PC-3 (cell line): ENCODE measurements around the gene MCUB. TPM values are rescaled to one million over a fixed set of nuclear protein-coding genes. Genes with fewer than 3 reads are reported as not detected.

Experiments used
- ATAC-seq: fragments of 200-7000 bp; cut with Tn5 transposase; 2 replicates; pipeline ENCODE4 v1.9.1; 2020; ENCODE audit warnings: mild to moderate bottlenecking, moderate library complexity
- BruUV-seq: library from RNA; stranded (reverse); fragments of 400-500 nt; replicated peaks from 2 replicates; lab custom pipeline; 2021; lab: Mats Ljungman, UMichigan
- CTCF ChIA-PET: fragments of 300-600 bp; sonication (Branson Sonifier 250); formaldehyde crosslinking; loops from one replicate; lab custom pipeline; 2022; ENCODE audit warnings: antibody characterized with exemption; lab: Charles Lee
- POLR2A ChIA-PET: fragments of 300-600 bp; sonication (Branson Sonifier 250); formaldehyde crosslinking; loops from one replicate; lab custom pipeline; 2022; ENCODE audit warnings: antibody characterized with exemption; ENCODE audit not compliant: unreplicated experiment; lab: Charles Lee
- DNase-seq: peaks from one replicate; pipeline ENCODE4 v3.0.0-alpha.2; 2015
- H2AFZ ChIP-seq: fragments of 300-600 bp; sonication (generic); 2 replicates; pipeline ENCODE4 v1.6.0; 2016; ENCODE audit warnings: antibody characterized with exemption, low read length
- H3F3A ChIP-seq: fragments of 300-600 bp; sonication (generic); one replicate; pipeline ENCODE4 v1.6.0; 2017; ENCODE audit warnings: antibody characterized with exemption, low read length, control low read depth, mild to moderate bottlenecking; ENCODE audit not compliant: unreplicated experiment
- H3K27ac ChIP-seq: fragments of 300-600 bp; sonication (generic); 2 replicates; pipeline ENCODE4 v1.5.1; 2016; ENCODE audit warnings: mild to moderate bottlenecking, low read length
- H3K27me3 ChIP-seq: fragments of 300-600 bp; sonication (generic); 2 replicates; pipeline ENCODE4 v1.6.1; 2016; ENCODE audit warnings: low read length, mixed read lengths
- H3K36me3 ChIP-seq: fragments of 300-600 bp; sonication (generic); 2 replicates; pipeline ENCODE4 v1.6.1; 2016; ENCODE audit warnings: low read depth, mixed run types, low read length, mixed read lengths
- H3K4me1 ChIP-seq: fragments of 300-600 bp; sonication (generic); 2 replicates; pipeline ENCODE4 v1.5.1; 2016; ENCODE audit warnings: low read length; ENCODE audit not compliant: insufficient read depth
- H3K4me2 ChIP-seq: fragments of 300-600 bp; sonication (generic); 2 replicates; pipeline ENCODE4 v1.6.0; 2016; ENCODE audit warnings: low read length
- H3K4me3 ChIP-seq: fragments of 300-600 bp; sonication (generic); 2 replicates; pipeline ENCODE4 v1.5.1; 2016; ENCODE audit warnings: mild to moderate bottlenecking, low read length, mixed read lengths
- H3K79me2 ChIP-seq: fragments of 300-600 bp; sonication (generic); 2 replicates; pipeline ENCODE4 v1.6.1; 2017; ENCODE audit warnings: low read length, mixed read lengths
- H3K9ac ChIP-seq: fragments of 300-600 bp; sonication (generic); 2 replicates; pipeline ENCODE4 v1.6.0; 2016; ENCODE audit warnings: mild to moderate bottlenecking, low read length
- H3K9me2 ChIP-seq: fragments of 300-600 bp; sonication (generic); replicated peaks from 2 replicates; pipeline ENCODE4 v1.6.1; 2016; ENCODE audit warnings: mixed run types, low read length, mixed read lengths
- H3K9me3 ChIP-seq: fragments of 300-600 bp; sonication (generic); 2 replicates; pipeline ENCODE4 v1.6.1; 2016; ENCODE audit warnings: low read length, mixed read lengths
- H4K20me1 ChIP-seq: fragments of 300-600 bp; sonication (generic); 2 replicates; pipeline ENCODE4 v1.6.1; 2016; ENCODE audit warnings: low read length, mixed read lengths
- EZH2 ChIP-seq: fragments of 300-600 bp; sonication (generic); IDR thresholded peaks from one replicate; pipeline ENCODE4 v1.6.1; 2017; ENCODE audit warnings: antibody characterized with exemption, mild to moderate bottlenecking, low read length; ENCODE audit not compliant: unreplicated experiment
- EZH2phosphoT487 ChIP-seq: fragments of 300-600 bp; sonication (generic); IDR thresholded peaks from 2 replicates; pipeline ENCODE4 v1.6.1; 2018; ENCODE audit warnings: mild to moderate bottlenecking, antibody characterized with exemption, low read length, borderline replicate concordance
- intact Hi-C: fragments of 100-400 bp; cut with micrococcal nuclease; formaldehyde crosslinking; loops from 2 replicates; pipeline ENCODE4 v1.9.0; 2023
- total RNA-seq: library from RNA; depleted of rRNA; stranded (reverse); fragments of >200 nt; gene quantifications from 2 replicates; pipeline ENCODE4 v1.2.3, GENCODE V29; 2014
- TF ChIP-seq, protein P1 (sequence below): fragments of 300-600 bp; sonication (generic); conservative IDR thresholded peaks from 2 replicates; pipeline ENCODE4 v1.5.1; 2017; ENCODE audit warnings: antibody characterized with exemption, low read depth, mild to moderate bottlenecking, low read length

Gene MCUB
- total RNA-seq, 1 experiment from 2014 or later, result 18.4 TPM

DNA sequence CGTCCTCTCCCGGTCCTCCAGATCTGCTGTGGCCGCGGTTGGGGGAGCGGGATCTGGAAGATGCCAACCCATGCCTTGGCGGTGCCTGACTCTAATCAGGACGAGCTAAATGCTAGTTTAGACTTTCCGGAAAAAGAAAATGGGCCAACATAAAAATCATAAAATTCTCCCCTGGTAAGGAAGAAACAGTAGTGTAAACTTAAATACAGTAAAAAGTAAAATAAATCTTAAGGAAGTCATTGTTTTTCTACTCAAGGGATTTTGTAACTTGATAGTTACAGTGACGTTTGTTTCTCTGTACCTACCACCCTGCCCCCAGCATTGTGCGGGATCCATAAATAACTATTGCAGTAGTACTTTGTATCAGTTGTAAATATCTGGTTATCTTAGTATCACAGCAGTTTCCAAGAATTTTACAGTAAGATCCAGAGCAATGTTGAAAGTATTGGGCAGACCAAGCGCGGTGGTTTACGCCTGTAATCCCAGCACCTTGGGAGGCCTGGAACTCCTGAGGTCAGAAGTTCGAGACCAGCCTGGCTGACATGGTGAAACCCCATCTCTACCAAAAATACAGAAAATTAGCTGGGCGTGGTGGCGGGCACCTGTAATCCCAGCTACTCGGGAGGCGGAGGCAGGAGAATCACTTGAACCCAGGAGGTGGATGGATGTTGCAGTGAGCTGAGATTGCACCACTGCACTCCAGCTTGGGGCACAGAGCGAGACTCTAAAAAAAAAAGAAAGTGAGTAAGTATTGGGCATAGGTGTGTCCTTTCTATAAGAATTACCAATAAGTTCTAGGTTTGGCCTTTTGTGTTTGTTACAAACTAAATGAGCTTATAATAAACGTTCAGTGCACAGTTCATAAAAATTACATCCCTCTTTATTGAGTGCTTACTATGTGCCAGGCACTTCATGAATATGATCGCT is 170.8 kb downstream of the MCUB start:
- Histone ChIP-seq H3K36me3 (no peaks in the 10 kb centered on the region), H3K9me3 (no peaks in the 10 kb centered on the region), H2AFZ (peak overlapping the region; percentile 100), H3K27ac (peak overlapping the region; percentile 44), H3K4me2 (peak overlapping the region; percentile 97), H3K4me1 (peaks cover 14% of the 10 kb centered on the region), H3K79me2 (peaks cover 35% of the 10 kb centered on the region), H3F3A (no peaks in the 10 kb centered on the region), H3K27me3 (no peaks in the 10 kb centered on the region), H4K20me1 (no peaks in the 10 kb centered on the region), H3K9me2 (no peaks in the 10 kb centered on the region), H3K4me3 (peak overlapping the region; percentile 99), H3K9ac (peak overlapping the region; percentile 76)
- intact Hi-C loops, result loop anchor here (1.0 kb wide), 1 partner anchor 28 kb away; the partner anchor contains the start of gene CASP6
- no TSS peak for BruUV-seq
- CTCF ChIA-PET, result no interaction called here
- TF ChIP-seq EZH2 (no peak), EZH2phosphoT487 (no peak)
- TF ChIP-seq, protein P1, sequence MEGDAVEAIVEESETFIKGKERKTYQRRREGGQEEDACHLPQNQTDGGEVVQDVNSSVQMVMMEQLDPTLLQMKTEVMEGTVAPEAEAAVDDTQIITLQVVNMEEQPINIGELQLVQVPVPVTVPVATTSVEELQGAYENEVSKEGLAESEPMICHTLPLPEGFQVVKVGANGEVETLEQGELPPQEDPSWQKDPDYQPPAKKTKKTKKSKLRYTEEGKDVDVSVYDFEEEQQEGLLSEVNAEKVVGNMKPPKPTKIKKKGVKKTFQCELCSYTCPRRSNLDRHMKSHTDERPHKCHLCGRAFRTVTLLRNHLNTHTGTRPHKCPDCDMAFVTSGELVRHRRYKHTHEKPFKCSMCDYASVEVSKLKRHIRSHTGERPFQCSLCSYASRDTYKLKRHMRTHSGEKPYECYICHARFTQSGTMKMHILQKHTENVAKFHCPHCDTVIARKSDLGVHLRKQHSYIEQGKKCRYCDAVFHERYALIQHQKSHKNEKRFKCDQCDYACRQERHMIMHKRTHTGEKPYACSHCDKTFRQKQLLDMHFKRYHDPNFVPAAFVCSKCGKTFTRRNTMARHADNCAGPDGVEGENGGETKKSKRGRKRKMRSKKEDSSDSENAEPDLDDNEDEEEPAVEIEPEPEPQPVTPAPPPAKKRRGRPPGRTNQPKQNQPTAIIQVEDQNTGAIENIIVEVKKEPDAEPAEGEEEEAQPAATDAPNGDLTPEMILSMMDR, result no peak
- ATAC-seq, result no peak; the same call in 1 of the 2 replicates
- no peak for DNase-seq
- POLR2A ChIA-PET, result no interaction called here

DNA sequence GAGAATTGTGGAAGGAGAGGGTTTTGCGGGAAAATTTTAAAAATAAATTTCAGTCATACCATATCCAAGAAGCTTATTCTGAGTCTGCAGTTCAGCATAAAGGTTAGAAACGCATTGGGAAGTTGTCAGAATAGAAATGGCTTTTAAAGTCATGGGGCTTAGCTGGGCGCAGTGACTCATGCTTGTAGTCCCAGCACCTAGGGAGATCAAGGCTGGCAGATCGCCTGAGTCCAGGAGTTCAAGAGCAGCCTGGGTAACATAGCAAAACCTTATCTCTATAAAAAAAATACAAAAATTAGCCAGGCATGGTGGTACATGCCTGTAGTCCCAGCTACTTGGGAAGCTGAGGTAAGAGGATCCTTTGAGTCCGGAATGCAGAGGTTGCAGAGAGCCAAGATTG is 173.7 kb downstream of the MCUB start:
- BruUV-seq, result no TSS peak
- Histone ChIP-seq H3K9me3 (no peaks in the 10 kb centered on the region), H3K4me3 (no peak overlapping the region), H3K27me3 (no peaks in the 10 kb centered on the region), H3K27ac (no peak overlapping the region), H4K20me1 (no peaks in the 10 kb centered on the region), H3K79me2 (peaks cover 8% of the 10 kb centered on the region), H3K36me3 (no peaks in the 10 kb centered on the region), H3K4me1 (peaks cover 3% of the 10 kb centered on the region; the same call in 1 of the 2 replicates), H3K9ac (no peak overlapping the region), H3K9me2 (no peaks in the 10 kb centered on the region), H2AFZ (no peak overlapping the region), H3K4me2 (no peak overlapping the region), H3F3A (no peaks in the 10 kb centered on the region)
- intact Hi-C loops, result no loop called here
- POLR2A ChIA-PET, result no interaction called here
- TF ChIP-seq, protein P1, result no peak
- TF ChIP-seq EZH2phosphoT487 (no peak), EZH2 (no peak)
- CTCF ChIA-PET, result no interaction called here
- no peak for ATAC-seq
- no peak for DNase-seq
